Gastroesophageal sphincter (tissue), 4 donors: ENCODE measurements around the gene NEK6. TPM values are rescaled to one million over a fixed set of nuclear protein-coding genes. Genes with fewer than 3 reads are reported as not detected.

Experiments used
- ATAC-seq: fragments of 150-250 bp; one replicate; pipeline ENCODE4 v1.9.1; 2016; ENCODE audit warnings: mild to moderate bottlenecking, moderate library complexity
- H3K27ac ChIP-seq, 4 donors: fragments of 200-600 bp; sonication (generic) in 3 of 4; 1 replicate in 3 of 4; 2 replicates in 1 of 4; pipeline ENCODE4 v1.5.1; 2016 to 2019
- H3K27me3 ChIP-seq: fragments of 200-600 bp; sonication (generic); one replicate; pipeline ENCODE4 v1.5.1; 2019
- H3K36me3 ChIP-seq, 2 donors: fragments of 200-600 bp; sonication (generic); one replicate each; pipeline ENCODE4 v1.5.1; 2019; ENCODE audit warnings: control low read depth in 1 of 2
- H3K4me1 ChIP-seq, 3 donors: fragments of 200-600 bp; sonication (generic); 1 replicate in 2 of 3; 2 replicates in 1 of 3; pipeline ENCODE4 v1.5.1; 2016 to 2019; ENCODE audit warnings: control low read depth in 2 of 3
- H3K4me3 ChIP-seq, 2 donors: fragments of 200-600 bp; sonication (generic); one replicate each; pipeline ENCODE4 v1.5.1; 2019; ENCODE audit warnings: mild to moderate bottlenecking in 1 of 2, moderate library complexity in 1 of 2
- H3K9me3 ChIP-seq, 3 donors: fragments of 200-600 bp; sonication (generic); one replicate each; pipeline ENCODE4 v1.5.1; 2017 to 2019; ENCODE audit warnings: control low read depth in 2 of 3
- EP300 ChIP-seq: sonication (generic); formaldehyde crosslinking; IDR thresholded peaks from one replicate; pipeline ENCODE4 v1.6.1; 2017; ENCODE audit warnings: antibody characterized with exemption, mild to moderate bottlenecking
- POLR2A ChIP-seq, 2 donors: fragments of 450-650 bp; IDR thresholded peaks; one replicate each; pipeline ENCODE4 v1.6.1; 2017; ENCODE audit warnings: antibody characterized with exemption in 2 of 2, mild to moderate bottlenecking in 2 of 2, moderate library complexity in 1 of 2
- POLR2AphosphoS5 ChIP-seq: sonication (generic); formaldehyde crosslinking; IDR thresholded peaks from one replicate; pipeline ENCODE4 v1.6.1; 2017; ENCODE audit warnings: antibody characterized with exemption
- WGBS, 2 donors: methylation state at CpG; one replicate each; pipeline ENCODE4 v1.1.5; 2018; ENCODE audit warnings: low coverage in 1 of 2; 5-methylcytosine and 5-hydroxymethylcytosine counted together
- total RNA-seq, 4 donors: library from RNA; depleted of rRNA; stranded (reverse); fragments of >200 nt; gene quantifications; one replicate each; pipeline ENCODE4 v1.1.0, GENCODE V29; 2016
- TF ChIP-seq, protein P1 (sequence below), 4 experiments: fragments of 200-600 bp in 2 of 4; fragments of 450-650 bp in 2 of 4; sonication (generic) in 1 of 4; IDR thresholded peaks; one replicate each; pipeline ENCODE4 v1.5.1; 2017 to 2019; ENCODE audit warnings: antibody characterized with exemption in 4 of 4, mild to moderate bottlenecking in 2 of 4, moderate library complexity in 2 of 4

NEK6 gene
- total RNA-seq, 4 donors from 2014 or later, result 13.2 to 31.7 (median 19.3) TPM

DNA sequence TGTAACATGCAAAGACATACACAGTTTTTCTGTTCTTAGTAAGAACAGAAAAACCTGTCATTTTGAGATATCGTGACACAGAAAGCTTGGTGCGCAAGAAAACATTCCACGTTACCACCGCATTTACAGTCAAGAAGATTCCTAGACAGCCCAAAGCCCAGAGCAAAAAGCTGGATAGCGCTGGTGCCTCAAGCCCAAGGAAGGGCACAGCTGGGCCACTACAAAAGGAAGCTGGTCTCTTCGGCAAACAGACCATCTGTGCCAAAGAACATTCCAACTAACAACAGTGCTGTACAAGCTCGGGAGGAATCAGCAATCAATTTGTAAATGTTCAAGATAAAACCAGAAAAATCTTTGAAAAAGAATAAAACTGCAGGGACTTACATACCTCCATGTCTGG lies 126.5 kb downstream of the NEK6 start:
- TF ChIP-seq, protein P1, sequence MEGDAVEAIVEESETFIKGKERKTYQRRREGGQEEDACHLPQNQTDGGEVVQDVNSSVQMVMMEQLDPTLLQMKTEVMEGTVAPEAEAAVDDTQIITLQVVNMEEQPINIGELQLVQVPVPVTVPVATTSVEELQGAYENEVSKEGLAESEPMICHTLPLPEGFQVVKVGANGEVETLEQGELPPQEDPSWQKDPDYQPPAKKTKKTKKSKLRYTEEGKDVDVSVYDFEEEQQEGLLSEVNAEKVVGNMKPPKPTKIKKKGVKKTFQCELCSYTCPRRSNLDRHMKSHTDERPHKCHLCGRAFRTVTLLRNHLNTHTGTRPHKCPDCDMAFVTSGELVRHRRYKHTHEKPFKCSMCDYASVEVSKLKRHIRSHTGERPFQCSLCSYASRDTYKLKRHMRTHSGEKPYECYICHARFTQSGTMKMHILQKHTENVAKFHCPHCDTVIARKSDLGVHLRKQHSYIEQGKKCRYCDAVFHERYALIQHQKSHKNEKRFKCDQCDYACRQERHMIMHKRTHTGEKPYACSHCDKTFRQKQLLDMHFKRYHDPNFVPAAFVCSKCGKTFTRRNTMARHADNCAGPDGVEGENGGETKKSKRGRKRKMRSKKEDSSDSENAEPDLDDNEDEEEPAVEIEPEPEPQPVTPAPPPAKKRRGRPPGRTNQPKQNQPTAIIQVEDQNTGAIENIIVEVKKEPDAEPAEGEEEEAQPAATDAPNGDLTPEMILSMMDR (IDR thresholded peaks at IDR 0.05), result no peak
- TF ChIP-seq POLR2A (IDR thresholded peaks at IDR 0.05) (no peak), POLR2AphosphoS5 (no peak), EP300 (no peak)
- H3K4me3 ChIP-seq, result no peak overlapping the region
- ATAC-seq, result no peak
- H3K36me3 ChIP-seq, result peaks cover 0 to 44% of the 10 kb centered on the region in 2 donors
- peaks cover 0 to 27% (median 0%) of the 10 kb centered on the region in 3 donors for H3K4me1 ChIP-seq
- H3K27me3 ChIP-seq, result no peaks in the 10 kb centered on the region
- H3K27ac ChIP-seq, result no peak overlapping the region
- WGBS, 2 donors, result 80 to 86% methylated on average over 1 to 7 of the region's 7 CpGs
- H3K9me3 ChIP-seq, result no peaks in the 10 kb centered on the region

DNA sequence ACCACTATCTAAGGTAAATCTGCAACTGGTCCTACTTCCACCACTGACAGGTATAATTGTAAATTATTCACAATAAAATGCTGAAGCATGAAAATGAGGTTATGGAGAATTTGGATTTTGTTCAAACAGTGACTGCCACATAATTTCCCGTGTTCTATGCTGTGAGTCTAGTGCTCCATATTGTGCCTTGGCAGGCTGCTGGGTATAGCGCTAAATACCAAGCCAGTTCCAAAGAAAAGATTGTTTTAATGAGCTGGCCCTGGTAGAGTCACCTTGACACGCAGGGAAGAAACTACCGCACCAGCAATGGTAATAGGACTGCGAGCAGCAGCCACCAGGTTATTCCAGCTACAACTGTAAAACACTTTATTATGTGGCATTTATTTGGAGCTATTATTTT lies 127.1 kb downstream of the NEK6 start:
- Histone ChIP-seq H3K36me3 (peaks cover 0 to 38% of the 10 kb centered on the region in 2 donors), H3K4me1 (peaks cover 0 to 33% (median 0%) of the 10 kb centered on the region in 3 donors), H3K4me3 (no peak overlapping the region), H3K27me3 (no peaks in the 10 kb centered on the region), H3K27ac (no peak overlapping the region), H3K9me3 (no peaks in the 10 kb centered on the region)
- no peak for TF ChIP-seq POLR2A (IDR thresholded peaks at IDR 0.05)
- TF ChIP-seq EP300, result no peak
- TF ChIP-seq POLR2AphosphoS5, result no peak
- TF ChIP-seq, protein P1 (IDR thresholded peaks at IDR 0.05), result no peak
- 93 to 100% methylated on average over 5 of the region's 5 CpGs for WGBS, 2 donors
- ATAC-seq, result no peak

GRCh38 chr9:124385623-124386022 lies 127.9 kb downstream of the NEK6 start:
- TF ChIP-seq, protein P1 (IDR thresholded peaks at IDR 0.05), result no peak
- TF ChIP-seq POLR2AphosphoS5, result no peak
- TF ChIP-seq EP300, result no peak
- H3K9me3 ChIP-seq, result no peaks in the 10 kb centered on the region
- H3K4me1 ChIP-seq, result peaks cover 0 to 35% (median 0%) of the 10 kb centered on the region in 3 donors
- no peak overlapping the region for H3K4me3 ChIP-seq
- 85 to 87% methylated on average over 6 to 7 of the region's 7 CpGs for WGBS, 2 donors
- ATAC-seq, result no peak
- peaks cover 0 to 31% of the 10 kb centered on the region in 2 donors for H3K36me3 ChIP-seq
- H3K27ac ChIP-seq, result no peak overlapping the region
- no peaks in the 10 kb centered on the region for H3K27me3 ChIP-seq

- TF ChIP-seq, protein P1 (IDR thresholded peaks at IDR 0.05), result no peak
- TF ChIP-seq POLR2AphosphoS5 (no peak), POLR2A (IDR thresholded peaks at IDR 0.05) (no peak), EP300 (no peak)
- no peak for ATAC-seq
- WGBS, 2 donors, result 74 to 87% methylated on average over 3 of the region's 3 CpGs
These were observed 128.5 kb downstream of the NEK6 start for GRCh38 chr9:124386201-124386600.

GRCh38 chr9:124388275-124389048 lies 130.7 kb downstream of the NEK6 start:
- Histone ChIP-seq H3K4me3 (no peak overlapping the region), H3K27me3 (no peaks in the 10 kb centered on the region), H3K36me3 (peaks cover 0 to 11% of the 10 kb centered on the region in 2 donors), H3K27ac (no peak overlapping the region), H3K4me1 (peaks cover 0 to 62% (median 13%) of the 10 kb centered on the region in 3 donors), H3K9me3 (no peaks in the 10 kb centered on the region)
- TF ChIP-seq POLR2A (IDR thresholded peaks at IDR 0.05) (no peak), POLR2AphosphoS5 (no peak), EP300 (no peak)
- TF ChIP-seq, protein P1 (IDR thresholded peaks at IDR 0.05), result no peak
- ATAC-seq, result no peak
- 88 to 91% methylated on average over 8 to 12 of the region's 12 CpGs for WGBS, 2 donors

More at GRCh38 chr9:124386201-124386600, 128.5 kb downstream of the NEK6 start:
- peaks cover 0 to 29% of the 10 kb centered on the region in 2 donors for H3K36me3 ChIP-seq
- H3K27ac ChIP-seq, result no peak overlapping the region
- H3K9me3 ChIP-seq, result no peaks in the 10 kb centered on the region
- peaks cover 0 to 41% (median 0%) of the 10 kb centered on the region in 3 donors for H3K4me1 ChIP-seq
- H3K4me3 ChIP-seq, result no peak overlapping the region
- no peaks in the 10 kb centered on the region for H3K27me3 ChIP-seq
